K562 (cell line): ENCODE results near the gene TSPAN14. TPM values are rescaled to one million over a fixed set of nuclear protein-coding genes. Genes with fewer than 3 reads are reported as not detected.
A peak's percentile ranks its signal among the peaks of the same experiment; 100 is the strongest.

Experiments
- SMARCA5 ChIP-seq: fragments of 450-650 bp; IDR thresholded peaks from 2 replicates; pipeline ENCODE4 v1.6.1; 2016
- ZBTB11 ChIP-seq, 3 experiments: fragments of 200-800 bp in 1 of 3; fragments of 250-450 bp in 1 of 3; fragments of 450-650 bp in 1 of 3; sonication (Bioruptor Pico) in 1 of 3; sonication (Bioruptor generic) in 1 of 3; formaldehyde crosslinking in 1 of 3; IDR thresholded peaks; 2 replicates each; pipeline versions ENCODE4 v1.6.1 to v1.8.0; 2016 to 2022; ENCODE audit warnings: mild to moderate bottlenecking in 2 of 3, missing genetic modification characterization in 2 of 3, missing compliant biosample characterization in 1 of 3, moderate library complexity in 1 of 3
- polyA plus RNA-seq, 8 experiments: library from polyadenylated mRNA; depleted of rRNA in 4 of 8; stranded (reverse) in 5 of 8; unstranded in 3 of 8; fragments of >200 nt; fragmentation: Nextera tagmentation in 2 of 8; fragmentation: Illumina TruSeq in 1 of 8; extraction: Ambion mirVana in 2 of 8; extraction: Trizol in 1 of 8; gene quantifications; 2 replicates each; pipeline versions ENCODE4 v1.2.1 to v1.2.3, GENCODE V29; 2011 to 2014; ENCODE audit warnings: inconsistent platforms in 1 of 8, missing spikeins in 1 of 8
- total RNA-seq, 7 experiments: library from RNA; depleted of rRNA in 6 of 7; stranded (reverse); fragments of >200 nt in 6 of 7; fragmentation: Illumina TruSeq in 2 of 7; extraction: Trizol in 2 of 7; gene quantifications; 2 replicates each; pipeline versions ENCODE4 v1.2.1 to v1.2.3, GENCODE V29; 2011 to 2021; ENCODE audit warnings: low replicate concordance in 1 of 7

Gene TSPAN14
- total and polyA plus RNA-seq, 9 of the 15 experiments (the other 6 are each of a cell fraction or from before 2014, with no cell fraction given) = 5.8 to 92.9 (median 23.3) TPM

GRCh38 chr10:80498078-80498832 lies 44.1 kb downstream of the TSPAN14 start (continued):
- peak in 1 of 3 experiments; percentile 17; a peak in 1 of 6 replicates for TF ChIP-seq ZBTB11 (CRISPR knock-in tag; IDR thresholded peaks at IDR 0.05)
- TF ChIP-seq SMARCA5 = 0 out of 2 replicates have a peak, but pooled peaks have one; percentile 11
- TF ChIP-seq, all 486 proteins: peak for 11
